Measurements from ENCODE around the gene NDUFA8.

DNA sequence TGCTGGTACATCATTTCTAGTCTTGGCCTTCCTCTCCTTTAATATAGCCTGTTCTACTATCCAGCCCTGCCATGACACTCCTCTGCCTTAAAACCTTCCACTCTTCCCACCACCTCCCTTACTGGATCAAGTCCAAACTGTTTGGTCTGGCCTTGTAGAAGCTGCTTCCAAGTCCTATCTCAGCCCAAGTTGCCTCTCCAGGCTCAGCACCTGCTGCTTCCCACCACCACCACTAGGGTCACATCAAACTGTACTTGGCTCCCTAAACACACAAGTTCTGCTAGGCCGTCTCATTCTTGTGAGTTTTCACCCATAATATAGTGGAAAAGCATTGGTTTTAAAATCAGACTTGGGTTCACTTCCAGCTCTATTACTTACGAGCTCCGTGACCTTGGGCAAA is 1.4 kb downstream of the NDUFA8 start:
- TF ChIP-seq, protein P1, sequence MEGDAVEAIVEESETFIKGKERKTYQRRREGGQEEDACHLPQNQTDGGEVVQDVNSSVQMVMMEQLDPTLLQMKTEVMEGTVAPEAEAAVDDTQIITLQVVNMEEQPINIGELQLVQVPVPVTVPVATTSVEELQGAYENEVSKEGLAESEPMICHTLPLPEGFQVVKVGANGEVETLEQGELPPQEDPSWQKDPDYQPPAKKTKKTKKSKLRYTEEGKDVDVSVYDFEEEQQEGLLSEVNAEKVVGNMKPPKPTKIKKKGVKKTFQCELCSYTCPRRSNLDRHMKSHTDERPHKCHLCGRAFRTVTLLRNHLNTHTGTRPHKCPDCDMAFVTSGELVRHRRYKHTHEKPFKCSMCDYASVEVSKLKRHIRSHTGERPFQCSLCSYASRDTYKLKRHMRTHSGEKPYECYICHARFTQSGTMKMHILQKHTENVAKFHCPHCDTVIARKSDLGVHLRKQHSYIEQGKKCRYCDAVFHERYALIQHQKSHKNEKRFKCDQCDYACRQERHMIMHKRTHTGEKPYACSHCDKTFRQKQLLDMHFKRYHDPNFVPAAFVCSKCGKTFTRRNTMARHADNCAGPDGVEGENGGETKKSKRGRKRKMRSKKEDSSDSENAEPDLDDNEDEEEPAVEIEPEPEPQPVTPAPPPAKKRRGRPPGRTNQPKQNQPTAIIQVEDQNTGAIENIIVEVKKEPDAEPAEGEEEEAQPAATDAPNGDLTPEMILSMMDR (conservative IDR thresholded peaks at IDR 0.05): peak; percentile 67
- no peak for TF ChIP-seq ZFX (IDR thresholded peaks at IDR 0.05)

Data from C4-2B (cell line).